ENCODE data around the gene SPRN.
"Not testable (repeated sequence)": the region's sequence is repeated elsewhere in the genome, so short reads cannot be mapped to it uniquely, and the experiment has no call there.

Gene SPRN

DNA sequence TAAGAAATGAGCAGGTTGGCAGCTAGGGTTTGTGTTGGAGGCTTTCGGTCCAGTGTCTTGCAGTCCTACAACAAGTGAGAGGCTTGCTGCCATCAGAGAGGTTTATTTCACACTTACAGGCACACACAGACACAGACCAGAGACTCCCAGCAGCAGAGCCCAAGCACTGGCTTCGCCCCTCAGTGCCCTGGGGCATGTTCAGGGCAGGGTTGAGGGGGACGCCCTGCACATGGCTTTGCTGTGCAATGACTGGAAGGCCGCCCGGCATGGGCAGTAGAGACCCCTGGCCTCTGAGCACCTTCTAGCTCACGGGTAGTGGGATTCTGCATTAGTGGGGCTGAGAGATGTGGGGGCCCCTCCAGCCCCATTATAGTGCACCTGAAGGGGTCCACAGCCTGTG, 3.8 kb downstream of the SPRN start:
- TF ChIP-seq, protein P1, sequence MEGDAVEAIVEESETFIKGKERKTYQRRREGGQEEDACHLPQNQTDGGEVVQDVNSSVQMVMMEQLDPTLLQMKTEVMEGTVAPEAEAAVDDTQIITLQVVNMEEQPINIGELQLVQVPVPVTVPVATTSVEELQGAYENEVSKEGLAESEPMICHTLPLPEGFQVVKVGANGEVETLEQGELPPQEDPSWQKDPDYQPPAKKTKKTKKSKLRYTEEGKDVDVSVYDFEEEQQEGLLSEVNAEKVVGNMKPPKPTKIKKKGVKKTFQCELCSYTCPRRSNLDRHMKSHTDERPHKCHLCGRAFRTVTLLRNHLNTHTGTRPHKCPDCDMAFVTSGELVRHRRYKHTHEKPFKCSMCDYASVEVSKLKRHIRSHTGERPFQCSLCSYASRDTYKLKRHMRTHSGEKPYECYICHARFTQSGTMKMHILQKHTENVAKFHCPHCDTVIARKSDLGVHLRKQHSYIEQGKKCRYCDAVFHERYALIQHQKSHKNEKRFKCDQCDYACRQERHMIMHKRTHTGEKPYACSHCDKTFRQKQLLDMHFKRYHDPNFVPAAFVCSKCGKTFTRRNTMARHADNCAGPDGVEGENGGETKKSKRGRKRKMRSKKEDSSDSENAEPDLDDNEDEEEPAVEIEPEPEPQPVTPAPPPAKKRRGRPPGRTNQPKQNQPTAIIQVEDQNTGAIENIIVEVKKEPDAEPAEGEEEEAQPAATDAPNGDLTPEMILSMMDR (IDR thresholded peaks at IDR 0.05; ENCODE audit: low read depth, low read length, missing control alignments), result no peak
- no peak for DNase-seq (ENCODE audit: low read depth)
- no peak overlapping the region for H3K4me3 ChIP-seq (ENCODE audit: low read depth, low read length)

DNA sequence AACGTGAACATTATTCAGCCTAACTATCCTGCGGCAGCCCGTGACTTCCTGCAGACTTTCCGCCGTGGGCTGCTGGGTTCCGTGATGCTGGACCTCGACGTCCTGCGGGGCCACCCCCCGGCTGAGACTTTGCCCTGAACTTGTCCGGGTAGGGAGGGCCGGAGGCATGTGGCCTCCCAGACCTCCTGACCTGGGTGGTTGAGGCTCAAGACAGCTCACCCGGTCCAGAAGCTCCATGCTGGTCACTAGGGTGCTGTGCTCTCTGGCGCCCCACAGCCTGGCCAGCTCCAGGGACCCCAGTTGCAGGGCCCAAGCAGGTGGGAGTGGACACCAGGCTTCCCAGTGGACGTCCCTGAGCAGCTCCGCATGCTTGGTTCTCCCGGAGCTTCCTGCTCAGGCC, 4.4 kb downstream of the SPRN start:
- TF ChIP-seq, protein P1 (IDR thresholded peaks at IDR 0.05; ENCODE audit: low read depth, low read length, missing control alignments), result no peak
- H3K4me3 ChIP-seq (ENCODE audit: low read depth, low read length), result no peak overlapping the region
- DNase-seq (ENCODE audit: low read depth), result no peak

DNA sequence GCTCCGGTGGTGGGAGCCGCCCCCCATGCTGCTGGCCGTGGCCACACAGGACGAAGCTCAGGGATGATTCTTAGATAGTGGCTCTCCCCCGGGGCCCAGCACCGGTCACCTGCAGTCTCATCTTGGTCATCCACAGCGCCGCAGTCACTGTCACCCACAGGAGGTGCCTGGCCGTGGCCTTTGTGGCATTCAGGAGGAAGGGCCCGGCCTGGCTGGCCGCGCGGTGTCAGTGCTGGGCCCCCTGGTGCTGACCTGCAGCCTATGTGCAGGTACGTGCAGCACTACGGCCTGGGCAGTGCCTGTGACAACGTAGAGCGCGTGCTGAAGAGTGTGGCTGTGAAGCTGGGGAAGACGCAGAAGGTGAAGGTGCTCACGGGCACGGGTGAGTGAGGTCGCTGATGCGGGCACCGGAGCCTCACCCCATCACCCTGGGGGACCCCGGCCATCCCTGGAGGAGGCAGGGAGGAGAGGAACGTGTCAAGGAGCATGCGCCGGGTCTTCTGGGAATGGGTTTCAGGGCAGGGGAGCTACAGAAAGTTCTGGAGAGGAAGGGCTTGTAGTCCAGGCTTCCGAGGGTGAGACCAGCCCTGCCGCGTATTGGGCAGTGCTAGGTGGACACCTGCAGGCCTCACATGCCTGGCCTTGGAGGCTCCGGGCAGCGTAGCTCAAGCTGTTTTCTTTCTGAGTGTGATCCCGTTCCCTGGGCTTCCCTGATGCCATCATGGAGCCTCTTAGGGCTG, 5.0 kb downstream of the SPRN start:
- no peak for DNase-seq (ENCODE audit: low read depth)
- H3K4me3 ChIP-seq (ENCODE audit: low read depth, low read length), result no peak overlapping the region
- TF ChIP-seq, protein P1 (IDR thresholded peaks at IDR 0.05; ENCODE audit: low read depth, low read length, missing control alignments), result no peak

DNA sequence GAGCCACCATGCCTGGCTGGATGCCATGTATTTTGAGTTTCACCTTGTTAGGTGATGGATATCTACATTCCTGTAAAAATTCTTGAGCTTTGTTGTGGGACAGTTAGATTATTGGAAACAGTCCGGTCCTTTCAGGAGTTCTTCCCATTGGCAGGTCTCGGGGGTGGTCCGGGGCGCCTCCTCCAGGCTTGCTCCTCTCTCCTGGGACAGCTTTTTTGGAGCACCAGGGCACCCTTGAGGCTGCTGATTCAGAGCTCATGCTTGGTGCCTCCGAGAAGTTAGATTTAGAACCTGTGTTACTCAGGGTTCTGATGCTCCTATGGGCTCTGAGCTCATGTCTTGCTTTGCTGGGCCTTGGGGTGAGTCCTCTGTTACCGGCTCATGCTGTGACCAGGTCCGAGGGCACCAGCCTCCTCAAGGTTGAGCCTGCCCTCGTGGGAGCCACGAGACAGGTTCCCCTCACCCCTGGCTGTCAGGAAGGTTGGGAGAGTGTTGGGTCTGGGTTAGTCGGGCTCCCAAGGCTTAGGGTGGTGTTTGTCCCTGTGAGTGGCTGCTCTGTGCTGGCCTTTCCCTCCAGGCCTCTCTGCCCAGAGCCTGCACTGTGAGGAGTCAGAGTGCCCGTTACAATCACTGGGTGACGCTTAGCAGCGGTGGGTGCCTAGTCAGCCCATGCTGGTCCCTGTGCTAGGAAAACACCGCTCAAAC, 6.0 kb downstream of the SPRN start:
- TF ChIP-seq, protein P1 (IDR thresholded peaks at IDR 0.05; ENCODE audit: low read depth, low read length, missing control alignments), result no peak
- H3K4me3 ChIP-seq (ENCODE audit: low read depth, low read length), result no peak overlapping the region
- no peak for DNase-seq (ENCODE audit: low read depth)

DNA sequence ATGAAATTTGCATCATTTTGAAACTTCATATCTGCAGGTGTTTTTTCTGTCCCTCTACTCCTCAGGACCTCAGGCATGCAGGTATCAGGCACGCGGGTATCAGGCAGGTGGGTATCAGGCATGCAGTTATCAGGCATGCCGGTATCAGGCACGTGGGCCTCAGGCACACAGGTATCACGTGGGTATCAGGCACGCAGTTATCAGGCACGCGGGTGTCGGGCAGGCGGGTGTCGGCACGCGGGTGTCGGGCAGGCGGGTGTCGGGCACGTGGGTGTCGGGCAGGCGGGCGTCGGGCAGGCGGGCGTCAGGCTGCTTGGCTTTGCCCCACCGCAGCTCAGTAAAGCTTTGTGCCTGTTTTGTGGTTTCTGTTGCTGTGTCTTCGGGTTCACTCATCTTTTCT, 8.7 kb downstream of the SPRN start:
- no peak for DNase-seq (ENCODE audit: low read depth)
- TF ChIP-seq, protein P1 (IDR thresholded peaks at IDR 0.05; ENCODE audit: low read depth, low read length, missing control alignments), result no peak

DNA sequence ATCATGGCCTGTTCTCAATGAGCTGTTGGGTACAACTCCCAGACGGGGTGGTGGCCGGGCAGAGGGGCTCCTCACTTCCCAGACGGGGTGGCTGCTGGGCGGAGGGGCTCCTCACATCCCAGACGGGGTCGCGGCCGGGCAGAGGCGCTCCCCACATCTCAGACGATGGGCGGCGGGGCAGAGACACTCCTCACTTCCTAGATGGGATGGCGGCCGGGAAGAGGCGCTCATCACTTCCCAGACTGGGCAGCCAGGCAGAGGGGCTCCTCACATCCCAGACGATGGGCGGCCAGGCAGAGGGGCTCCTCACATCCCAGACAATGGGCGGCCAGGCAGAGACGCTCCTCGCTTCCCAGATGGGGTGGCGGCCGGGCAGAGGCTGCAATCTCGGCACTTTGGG, 10.0 kb downstream of the SPRN start:
- H3K4me3 ChIP-seq (ENCODE audit: low read depth, low read length); DNase-seq (ENCODE audit: low read depth): not testable (repeated sequence)

More for the DNA sequence above, 8.7 kb downstream of the SPRN start:
- no peak overlapping the region for H3K4me3 ChIP-seq (ENCODE audit: low read depth, low read length)

DNA sequence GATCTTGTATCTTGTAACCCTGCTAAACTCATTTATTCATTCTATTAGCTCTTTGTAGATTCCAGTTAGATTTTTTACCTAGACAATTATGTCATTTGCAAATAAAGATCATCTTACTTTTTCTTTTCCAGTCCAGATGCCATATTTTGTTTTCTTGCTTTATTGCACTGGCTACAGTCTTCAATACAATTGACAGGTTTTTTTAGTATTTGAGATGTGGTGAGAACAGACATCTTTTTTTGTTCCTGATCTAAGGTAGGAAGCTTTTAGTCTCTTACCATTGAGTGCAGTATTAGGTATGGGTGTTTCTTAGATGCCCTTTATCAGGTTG, 12.1 kb downstream of the SPRN start:
- TF ChIP-seq, protein P1 (IDR thresholded peaks at IDR 0.05; ENCODE audit: low read depth, low read length, missing control alignments), result no peak
- H3K4me3 ChIP-seq (ENCODE audit: low read depth, low read length), result no peak overlapping the region
- no peak for DNase-seq (ENCODE audit: low read depth)

All from GM12864 (cell line).